Nephron progenitor cell (in vitro differentiated cells): Measurements from ENCODE around the gene DNASE1L2.

Experiments used
- DNase-seq: peaks from one replicate; pipeline ENCODE4 v3.0.0; 2021
- H3K27ac Mint-ChIP-seq: 2 replicates; pipeline ENCODE4 v1.8.0; 2021; ENCODE audit warnings: mild to moderate bottlenecking, moderate library complexity, mixed read lengths
- H3K27me3 Mint-ChIP-seq: 2 replicates; pipeline ENCODE4 v1.8.0; 2021; ENCODE audit warnings: mild to moderate bottlenecking, low read depth, mixed read lengths; ENCODE audit not compliant: poor library complexity
- H3K36me3 Mint-ChIP-seq: 2 replicates; pipeline ENCODE4 v1.8.0; 2021; ENCODE audit warnings: low read depth, mixed read lengths
- H3K4me1 Mint-ChIP-seq: 2 replicates; pipeline ENCODE4 v1.8.0; 2021; ENCODE audit warnings: mixed read lengths
- H3K4me3 Mint-ChIP-seq: 2 replicates; pipeline ENCODE4 v1.8.0; 2021; ENCODE audit warnings: mild to moderate bottlenecking, moderate library complexity, mixed read lengths
- H3K9me3 Mint-ChIP-seq: 2 replicates; pipeline ENCODE4 v1.8.0; 2021; ENCODE audit warnings: mild to moderate bottlenecking, moderate library complexity, mixed read lengths
- CTCF ChIP-seq: fragments of 200-600 bp; sonication (generic); IDR thresholded peaks from 2 replicates; pipeline ENCODE4 v1.5.0; 2021; ENCODE audit warnings: antibody characterized with exemption

DNASE1L2 gene

GRCh38 chr16:2205967-2206313 lies 30.3 kb upstream of the DNASE1L2 start:
- Mint-ChIP-seq H3K4me3 (peak overlapping the region; percentile 84), H3K27me3 (peaks cover 24% of the 10 kb centered on the region), H3K27ac (no peak overlapping the region), H3K36me3 (peaks cover 12% of the 10 kb centered on the region), H3K9me3 (peaks cover 13% of the 10 kb centered on the region), H3K4me1 (peaks cover 33% of the 10 kb centered on the region)
- no peak for TF ChIP-seq CTCF
- DNase-seq = peak; percentile 44

DNA sequence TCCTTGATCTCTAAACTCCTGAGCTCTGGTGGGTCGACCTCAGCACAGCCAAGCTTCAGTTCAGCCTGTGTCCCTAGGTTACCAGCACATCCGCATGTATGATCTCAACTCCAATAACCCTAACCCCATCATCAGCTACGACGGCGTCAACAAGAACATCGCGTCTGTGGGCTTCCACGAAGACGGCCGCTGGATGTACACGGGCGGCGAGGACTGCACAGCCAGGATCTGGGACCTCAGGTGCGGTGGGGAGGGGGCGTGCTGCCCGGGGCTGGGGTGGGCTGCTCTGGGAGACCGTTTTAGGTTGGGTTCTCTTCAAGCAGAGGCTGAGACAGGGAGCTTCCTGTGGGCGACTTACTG lies 29.8 kb upstream of the DNASE1L2 start:
- Mint-ChIP-seq H3K27ac (peak overlapping the region; percentile 80), H3K9me3 (peaks cover 13% of the 10 kb centered on the region), H3K4me3 (peak overlapping the region; percentile 84), H3K27me3 (peaks cover 19% of the 10 kb centered on the region), H3K36me3 (peaks cover 12% of the 10 kb centered on the region), H3K4me1 (peaks cover 33% of the 10 kb centered on the region)
- DNase-seq = no peak
- no peak for TF ChIP-seq CTCF

- peaks cover 37% of the 10 kb centered on the region for H3K4me1 Mint-ChIP-seq
- H3K36me3 Mint-ChIP-seq = peaks cover 12% of the 10 kb centered on the region
- no peak for DNase-seq
- peak overlapping the region; percentile 84 for H3K4me3 Mint-ChIP-seq
- TF ChIP-seq CTCF = no peak
- H3K27me3 Mint-ChIP-seq = peaks cover 14% of the 10 kb centered on the region
- peaks cover 13% of the 10 kb centered on the region for H3K9me3 Mint-ChIP-seq
- peak overlapping the region; percentile 80 for H3K27ac Mint-ChIP-seq
Measured at GRCh38 chr16:2206780-2207433, 29.3 kb upstream of the DNASE1L2 start.

DNA sequence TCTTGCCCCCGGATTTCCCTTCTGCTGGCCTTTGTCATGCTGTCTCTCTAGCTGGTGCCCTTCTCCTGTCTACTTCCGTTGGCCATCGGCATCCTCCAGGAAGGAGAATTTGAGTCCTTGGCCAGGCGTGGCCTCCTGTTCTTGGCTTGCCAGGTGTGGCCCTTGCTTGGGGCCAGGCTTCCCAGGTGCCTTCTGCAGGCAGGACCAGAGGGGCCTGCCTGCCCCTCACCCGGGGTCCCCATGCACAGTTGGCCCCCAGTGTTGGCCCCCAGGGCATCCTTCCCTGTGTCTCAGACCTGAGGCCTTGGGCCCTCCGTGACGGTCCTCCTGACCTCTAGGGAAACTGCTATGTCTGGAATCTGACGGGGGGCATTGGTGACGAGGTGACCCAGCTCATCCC lies 28.4 kb upstream of the DNASE1L2 start:
- Mint-ChIP-seq H3K4me3 (peak overlapping the region; percentile 80), H3K4me1 (peaks cover 47% of the 10 kb centered on the region), H3K27me3 (peaks cover 9% of the 10 kb centered on the region), H3K27ac (no peak overlapping the region), H3K9me3 (peaks cover 7% of the 10 kb centered on the region), H3K36me3 (peaks cover 12% of the 10 kb centered on the region)
- no peak for TF ChIP-seq CTCF
- no peak for DNase-seq

DNA sequence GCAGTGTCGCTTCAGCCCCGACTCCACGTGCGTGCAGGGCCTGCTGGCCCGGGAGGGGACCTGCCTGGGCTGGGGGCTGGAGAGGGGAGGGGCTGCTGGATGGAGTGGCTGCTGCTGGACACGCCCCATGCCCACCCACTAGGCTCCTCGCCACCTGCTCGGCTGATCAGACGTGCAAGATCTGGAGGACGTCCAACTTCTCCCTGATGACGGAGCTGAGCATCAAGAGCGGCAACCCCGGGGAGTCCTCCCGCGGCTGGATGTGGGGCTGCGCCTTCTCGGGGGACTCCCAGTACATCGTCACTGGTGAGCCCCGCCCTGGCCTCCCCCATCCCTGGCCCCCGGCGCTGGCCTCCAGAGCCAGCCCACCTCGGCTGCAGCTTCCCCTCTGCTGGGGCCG lies 27.9 kb upstream of the DNASE1L2 start:
- DNase-seq = no peak
- no peak for TF ChIP-seq CTCF
- Mint-ChIP-seq H3K27ac (no peak overlapping the region), H3K36me3 (peaks cover 12% of the 10 kb centered on the region), H3K27me3 (peaks cover 9% of the 10 kb centered on the region), H3K9me3 (peaks cover 5% of the 10 kb centered on the region), H3K4me1 (peaks cover 51% of the 10 kb centered on the region), H3K4me3 (no peak overlapping the region)

DNA sequence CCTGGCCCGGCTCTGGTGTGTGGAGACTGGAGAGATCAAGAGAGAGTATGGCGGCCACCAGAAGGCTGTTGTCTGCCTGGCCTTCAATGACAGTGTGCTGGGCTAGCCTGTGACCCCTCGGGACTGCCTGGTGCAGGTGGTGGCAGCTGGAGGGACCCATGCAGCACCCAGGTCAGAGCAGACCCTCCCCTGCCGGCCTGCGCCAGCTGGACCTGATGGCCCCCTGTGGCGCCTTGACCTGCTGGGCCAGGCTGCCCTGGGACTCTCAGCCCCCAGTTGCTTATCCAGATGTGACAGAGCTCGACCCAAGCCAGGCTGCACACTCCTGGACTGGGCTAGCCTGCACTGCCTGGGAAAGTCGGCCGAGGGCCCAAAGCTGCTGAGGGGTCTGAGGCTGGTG lies 27.5 kb upstream of the DNASE1L2 start:
- Mint-ChIP-seq H3K27ac (no peak overlapping the region), H3K9me3 (peaks cover under 1% of the 10 kb centered on the region), H3K4me1 (peaks cover 56% of the 10 kb centered on the region), H3K4me3 (no peak overlapping the region), H3K27me3 (peaks cover 5% of the 10 kb centered on the region), H3K36me3 (peaks cover 12% of the 10 kb centered on the region)
- no peak for TF ChIP-seq CTCF
- no peak for DNase-seq
